GM12864 (cell line): Measurements from ENCODE around the gene ACO2.

Source experiments
- DNase-seq: peaks from one replicate; pipeline ENCODE4 v3.0.0-alpha.2; 2011; ENCODE audit warnings: low read depth
- H3K4me3 ChIP-seq: 2 replicates; pipeline ENCODE4 v1.5.1; 2011; ENCODE audit warnings: mild to moderate bottlenecking, low read depth, low read length, control low read depth
- CTCF ChIP-seq: IDR thresholded peaks from 2 replicates; pipeline ENCODE4 v1.5.1; 2011; ENCODE audit warnings: low read depth, mild to moderate bottlenecking, moderate library complexity, low read length, control low read depth, inconsistent platforms; ENCODE audit errors: missing control alignments

Gene ACO2

GRCh38 chr22:41521126-41521525, 52.2 kb downstream of the ACO2 start:
- DNase-seq: no peak
- no peak for TF ChIP-seq CTCF
- H3K4me3 ChIP-seq: no peak overlapping the region

GRCh38 chr22:41522813-41523212, 53.9 kb downstream of the ACO2 start:
- DNase-seq: no peak
- no peak overlapping the region for H3K4me3 ChIP-seq
- TF ChIP-seq CTCF: no peak

GRCh38 chr22:41523464-41524221, 54.7 kb downstream of the ACO2 start:
- TF ChIP-seq CTCF: no peak
- DNase-seq: no peak
- no peak overlapping the region for H3K4me3 ChIP-seq

- no peak for TF ChIP-seq CTCF
- no peak for DNase-seq
- no peak overlapping the region for H3K4me3 ChIP-seq
Measured at GRCh38 chr22:41524251-41524661, 55.3 kb downstream of the ACO2 start.

- no peak overlapping the region for H3K4me3 ChIP-seq
- no peak for DNase-seq
- TF ChIP-seq CTCF: no peak
Measured at GRCh38 chr22:41524809-41525449, 56.0 kb downstream of the ACO2 start.

- H3K4me3 ChIP-seq: no peak overlapping the region
- TF ChIP-seq CTCF: no peak
- DNase-seq: no peak
Measured at GRCh38 chr22:41525450-41526225, 56.7 kb downstream of the ACO2 start.
